CD4-positive, alpha-beta memory T cell (primary cell): ENCODE data around the gene SAMD4A. TPM values are rescaled to one million over a fixed set of nuclear protein-coding genes. Genes with fewer than 3 reads are reported as not detected.
A peak's percentile ranks its signal among the peaks of the same experiment; 100 is the strongest.

Experiments
- CTCF ChIA-PET: fragments of 350-600 bp; sonication (Branson Sonifier 250); formaldehyde crosslinking; loops from one replicate; lab custom pipeline; 2021; ENCODE audit warnings: inconsistent platforms; ENCODE audit not compliant: partially characterized antibody; lab: Charles Lee
- POLR2A ChIA-PET: fragments of 350-600 bp; sonication (Branson Sonifier 250); formaldehyde crosslinking; loops from one replicate; lab custom pipeline; 2021; ENCODE audit not compliant: partially characterized antibody; lab: Charles Lee
- DNase-seq, 5 donors: peaks; one replicate each; pipeline versions ENCODE4 v3.0.0 to v3.0.0-alpha.2; 2020 to 2022; ENCODE audit warnings: mixed read lengths in 1 of 5
- H3K27ac ChIP-seq: one replicate; pipeline ENCODE4 v1.7.0; 2013; ENCODE audit warnings: low read depth, low read length
- H3K27me3 ChIP-seq: 2 replicates; pipeline ENCODE4 v1.7.0; 2013; ENCODE audit warnings: mild to moderate bottlenecking, low read length, moderate library complexity; ENCODE audit not compliant: insufficient read depth
- H3K36me3 ChIP-seq: 2 replicates; pipeline ENCODE4 v1.7.0; 2013; ENCODE audit warnings: mild to moderate bottlenecking, low read length, moderate library complexity; ENCODE audit not compliant: insufficient read depth
- H3K4me1 ChIP-seq: 2 replicates; pipeline ENCODE4 v1.7.0; 2013; ENCODE audit warnings: mild to moderate bottlenecking, low read length, moderate library complexity; ENCODE audit not compliant: insufficient read depth
- H3K4me3 ChIP-seq, 2 donors: one replicate each; pipeline ENCODE4 v1.7.0; 2013; ENCODE audit warnings: low read length in 2 of 2, mild to moderate bottlenecking in 1 of 2
- H3K9me3 ChIP-seq, 2 donors: one replicate each; pipeline ENCODE4 v1.7.0; 2013; ENCODE audit warnings: low read length in 2 of 2, control low read depth in 1 of 2; ENCODE audit not compliant: control insufficient read depth in 1 of 2
- H3K27ac Mint-ChIP-seq, 7 donors: one replicate each; pipeline ENCODE4 v1.8.0; 2020 to 2021; ENCODE audit warnings: mixed read lengths in 7 of 7, mild to moderate bottlenecking in 6 of 7, inconsistent platforms in 3 of 7, moderate library complexity in 3 of 7
- H3K27me3 Mint-ChIP-seq, 2 donors: one replicate each; pipeline ENCODE4 v1.8.0; 2020 to 2021; ENCODE audit warnings: mixed read lengths in 2 of 2
- H3K36me3 Mint-ChIP-seq, 2 donors: one replicate each; pipeline ENCODE4 v1.8.0; 2020 to 2021; ENCODE audit warnings: mixed read lengths in 2 of 2, inconsistent platforms in 1 of 2, mild to moderate bottlenecking in 1 of 2
- H3K4me1 Mint-ChIP-seq, 4 donors: one replicate each; pipeline ENCODE4 v1.8.0; 2020 to 2021; ENCODE audit warnings: mixed read lengths in 4 of 4, mild to moderate bottlenecking in 1 of 4
- H3K4me3 Mint-ChIP-seq, 8 donors: one replicate each; pipeline ENCODE4 v1.8.0; 2020 to 2021; ENCODE audit warnings: mixed read lengths in 8 of 8, mild to moderate bottlenecking in 7 of 8, moderate library complexity in 6 of 8, inconsistent platforms in 3 of 8
- H3K9me3 Mint-ChIP-seq, 8 donors: one replicate each; pipeline ENCODE4 v1.8.0; 2020 to 2021; ENCODE audit warnings: mixed read lengths in 8 of 8, mild to moderate bottlenecking in 5 of 8, inconsistent platforms in 3 of 8, moderate library complexity in 1 of 8
- intact Hi-C: fragments of 100-400 bp; cut with micrococcal nuclease; formaldehyde crosslinking; loops from one replicate; pipeline ENCODE4 v1.15.1; 2023
- polyA plus RNA-seq, 2 donors: library from polyadenylated mRNA; unstranded; fragments of 300-500 nt; fragmentation: Illumina TruSeq; gene quantifications; one replicate each; pipeline ENCODE4 v1.2.3, GENCODE V29; 2021
- total RNA-seq, 2 experiments: library from RNA; stranded (reverse); gene quantifications; one replicate each; pipeline ENCODE4 v1.2.3, GENCODE V29; 2021

SAMD4A gene
- total and polyA plus RNA-seq, 4 experiments from 2014 or later: 0.72 to 1.4 (median 0.93) TPM; not detected in 1

DNA sequence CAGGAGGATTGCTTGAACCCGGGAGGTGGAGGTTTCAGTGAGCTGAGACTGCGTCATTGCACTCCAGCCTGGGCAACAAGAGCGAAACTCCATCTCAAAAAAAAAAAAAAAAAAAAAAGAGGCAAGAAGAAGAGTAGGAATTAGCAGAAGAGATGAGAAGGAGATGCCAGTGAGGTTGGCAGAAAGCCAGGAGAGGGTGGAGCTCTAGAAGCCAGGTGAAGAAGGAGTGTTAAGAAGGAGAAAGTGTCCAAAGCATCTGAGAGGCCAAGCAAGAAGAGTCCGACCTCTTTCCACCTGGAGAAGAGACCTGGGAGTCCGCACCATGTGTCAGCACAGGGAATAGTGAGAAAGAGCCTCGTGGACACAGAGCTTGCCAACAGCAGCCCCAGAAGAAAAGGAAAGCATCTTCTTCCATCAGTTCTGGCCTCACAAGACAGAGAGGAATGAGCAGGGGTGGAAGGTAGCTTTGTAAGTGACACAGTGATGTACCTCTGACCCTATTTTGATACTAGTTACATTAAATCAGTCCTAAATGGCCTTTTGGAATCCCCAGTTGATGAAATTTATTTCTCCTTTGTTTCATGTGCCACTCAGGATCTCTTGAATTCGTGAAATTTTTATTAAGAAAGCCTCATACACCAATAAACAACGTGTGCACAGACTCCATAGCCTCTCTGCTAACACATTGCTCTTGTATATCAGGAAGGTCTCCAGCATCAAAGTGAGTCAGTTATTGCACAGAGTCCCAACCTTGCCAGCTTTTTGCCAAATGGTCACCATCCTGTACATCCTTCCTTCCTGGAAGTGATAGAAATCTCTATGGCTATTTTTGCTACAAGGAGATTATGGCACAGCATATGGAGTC lies 70.6 kb downstream of the SAMD4A start:
- Mint-ChIP-seq H3K4me3 (no peak overlapping the region), H3K27me3 (peaks cover 0 to 1% of the 10 kb centered on the region in 2 donors), H3K27ac (no peak overlapping the region), H3K36me3 (no peaks in the 10 kb centered on the region), H3K9me3 (peaks cover 0 to 1% (median 0%) of the 10 kb centered on the region in 8 donors), H3K4me1 (no peaks in the 10 kb centered on the region)
- CTCF ChIA-PET: interaction anchor here (1.6 kb wide), 1 partner anchor 12 kb away, joined by 6 read pairs; no protein-coding TSS in a partner anchor
- no peaks in the 10 kb centered on the region for H3K4me1 ChIP-seq
- H3K27ac ChIP-seq: no peak overlapping the region
- no peaks in the 10 kb centered on the region for H3K36me3 ChIP-seq
- no peak for DNase-seq
- intact Hi-C loops: no loop called here
- H3K4me3 ChIP-seq: no peak overlapping the region
- POLR2A ChIA-PET: no interaction called here
- H3K27me3 ChIP-seq: no peaks in the 10 kb centered on the region
- H3K9me3 ChIP-seq: no peaks in the 10 kb centered on the region

- POLR2A ChIA-PET: no interaction called here
- DNase-seq: no peak
Observed at GRCh38 chr14:54638135-54638446, 71.2 kb downstream of the SAMD4A start.

GRCh38 chr14:54639611-54640010 lies 72.7 kb downstream of the SAMD4A start:
- Mint-ChIP-seq H3K36me3 (no peaks in the 10 kb centered on the region), H3K4me1 (no peaks in the 10 kb centered on the region), H3K27ac (no peak overlapping the region), H3K27me3 (peaks cover 0 to 1% of the 10 kb centered on the region in 2 donors), H3K4me3 (no peak overlapping the region), H3K9me3 (no peaks in the 10 kb centered on the region)
- Histone ChIP-seq H3K27ac (no peak overlapping the region), H3K36me3 (no peaks in the 10 kb centered on the region), H3K9me3 (no peaks in the 10 kb centered on the region), H3K4me3 (no peak overlapping the region), H3K4me1 (no peaks in the 10 kb centered on the region), H3K27me3 (no peaks in the 10 kb centered on the region)
- no peak for DNase-seq
- CTCF ChIA-PET: interaction anchor here (1.4 kb wide), 1 partner anchor 75 kb away, joined by 11 read pairs; no protein-coding TSS in a partner anchor
- POLR2A ChIA-PET: no interaction called here
- intact Hi-C loops: loop anchor here (10.0 kb wide), 1 partner anchor 135 kb away; no protein-coding TSS in a partner anchor

More at GRCh38 chr14:54638135-54638446, 71.2 kb downstream of the SAMD4A start:
- Mint-ChIP-seq H3K36me3 (no peaks in the 10 kb centered on the region), H3K9me3 (no peaks in the 10 kb centered on the region), H3K27ac (peak overlapping the region in 1 of 7 donors; percentile 13), H3K4me3 (no peak overlapping the region), H3K4me1 (no peaks in the 10 kb centered on the region), H3K27me3 (peaks cover 0 to 1% of the 10 kb centered on the region in 2 donors)
- no peaks in the 10 kb centered on the region for H3K9me3 ChIP-seq
- no peaks in the 10 kb centered on the region for H3K4me1 ChIP-seq
- no peak overlapping the region for H3K4me3 ChIP-seq
- no peaks in the 10 kb centered on the region for H3K36me3 ChIP-seq
- no peak overlapping the region for H3K27ac ChIP-seq
- CTCF ChIA-PET: interaction anchor here (1.6 kb wide), 1 partner anchor 12 kb away, joined by 6 read pairs; no protein-coding TSS in a partner anchor
- intact Hi-C loops: no loop called here
- H3K27me3 ChIP-seq: no peaks in the 10 kb centered on the region

DNA sequence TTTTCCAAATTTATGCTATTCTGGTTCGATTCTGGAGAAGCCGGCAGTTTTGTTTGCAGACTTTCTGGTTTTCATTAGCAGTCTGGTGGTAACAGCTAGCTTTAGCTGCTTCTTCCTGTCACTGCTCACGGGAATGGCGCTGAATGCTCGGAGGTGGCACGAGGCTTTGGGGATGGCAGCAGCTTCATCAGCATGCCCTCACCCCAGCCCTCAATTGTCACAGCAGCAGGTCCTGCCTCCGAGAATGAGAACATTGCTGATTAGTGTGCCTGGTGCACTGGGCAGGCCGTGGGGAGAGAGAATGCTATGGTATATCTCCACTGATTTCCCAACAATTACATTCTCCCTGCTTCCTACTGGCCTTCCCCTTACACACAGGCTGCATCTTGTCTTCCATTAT lies 73.6 kb downstream of the SAMD4A start:
- intact Hi-C loops: loop anchor here (10.0 kb wide), 1 partner anchor 134 kb away; no protein-coding TSS in a partner anchor
- Histone ChIP-seq H3K4me3 (no peak overlapping the region), H3K4me1 (no peaks in the 10 kb centered on the region), H3K27ac (no peak overlapping the region), H3K9me3 (no peaks in the 10 kb centered on the region), H3K27me3 (no peaks in the 10 kb centered on the region), H3K36me3 (no peaks in the 10 kb centered on the region)
- H3K27me3 Mint-ChIP-seq: peaks cover 0 to 1% of the 10 kb centered on the region in 2 donors
- no peak for DNase-seq
- no peaks in the 10 kb centered on the region for H3K4me1 Mint-ChIP-seq
- no peak overlapping the region for H3K4me3 Mint-ChIP-seq
- CTCF ChIA-PET: interaction anchor here (0.5 kb wide), 1 partner anchor 465 kb away, joined by 3 read pairs; no protein-coding TSS in a partner anchor
- no peak overlapping the region for H3K27ac Mint-ChIP-seq
- POLR2A ChIA-PET: no interaction called here
- H3K9me3 Mint-ChIP-seq: no peaks in the 10 kb centered on the region
- no peaks in the 10 kb centered on the region for H3K36me3 Mint-ChIP-seq

GRCh38 chr14:54642121-54642520 lies 75.2 kb downstream of the SAMD4A start:
- H3K27ac Mint-ChIP-seq: peak overlapping the region in 3 of 7 donors; percentile 12 to 87 (median 44)
- no peak overlapping the region for H3K4me3 Mint-ChIP-seq
- CTCF ChIA-PET: interaction anchor here (1.4 to 4.0 kb wide), 3 partner anchors 10 to 77 kb away, joined by 4 to 51 read pairs (median 21); partner anchors contain the start of gene SAMD4A
- no peak overlapping the region for H3K4me3 ChIP-seq
- no peaks in the 10 kb centered on the region for H3K9me3 Mint-ChIP-seq
- POLR2A ChIA-PET: no interaction called here
- no peaks in the 10 kb centered on the region for H3K27me3 ChIP-seq
- H3K27me3 Mint-ChIP-seq: no peaks in the 10 kb centered on the region
- no peaks in the 10 kb centered on the region for H3K4me1 ChIP-seq
- intact Hi-C loops: loop anchor here (10.0 kb wide), 1 partner anchor 133 kb away; no protein-coding TSS in a partner anchor
- H3K27ac ChIP-seq: no peak overlapping the region
- H3K36me3 Mint-ChIP-seq: no peaks in the 10 kb centered on the region
- no peaks in the 10 kb centered on the region for H3K36me3 ChIP-seq
- no peaks in the 10 kb centered on the region for H3K9me3 ChIP-seq
- DNase-seq: no peak
- no peaks in the 10 kb centered on the region for H3K4me1 Mint-ChIP-seq

GRCh38 chr14:54642801-54643695 lies 76.1 kb downstream of the SAMD4A start:
- Histone ChIP-seq H3K4me1 (no peaks in the 10 kb centered on the region), H3K4me3 (no peak overlapping the region), H3K27ac (no peak overlapping the region), H3K36me3 (no peaks in the 10 kb centered on the region), H3K9me3 (no peaks in the 10 kb centered on the region), H3K27me3 (no peaks in the 10 kb centered on the region)
- peak in 4 of 5 donors; percentile 26 to 40 (median 28) for DNase-seq
- Mint-ChIP-seq H3K36me3 (no peaks in the 10 kb centered on the region), H3K4me1 (no peaks in the 10 kb centered on the region), H3K9me3 (no peaks in the 10 kb centered on the region), H3K4me3 (no peak overlapping the region), H3K27ac (no peak overlapping the region), H3K27me3 (no peaks in the 10 kb centered on the region)
- intact Hi-C loops: loop anchor here (1.0 to 10.0 kb wide), 2 partner anchors 79 to 132 kb away; no protein-coding TSS in a partner anchor
- ChIA-PET POLR2A (interaction anchor here (0.8 to 0.9 kb wide), 2 partner anchors 11 to 77 kb away, joined by 3 read pairs; no protein-coding TSS in a partner anchor), CTCF (interaction anchor here (0.9 to 4.0 kb wide), 7 partner anchors 11 to 131 kb away, joined by 3 to 51 read pairs (median 5); partner anchors contain the start of gene SAMD4A)
